Transverse colon (tissue), 4 donors: ENCODE measurements around the gene TECTA. TPM values are rescaled to one million over a fixed set of nuclear protein-coding genes. Genes with fewer than 3 reads are reported as not detected.

ENCODE experiments used
- DNase-seq: peaks from one replicate; pipeline ENCODE4 v3.0.0-alpha.2; 2019
- H3K27ac ChIP-seq, 4 donors: fragments of 200-600 bp; sonication (generic); 2 replicates each; pipeline ENCODE4 v1.5.1; 2016 to 2018; ENCODE audit warnings: inconsistent platforms in 4 of 4
- H3K27me3 ChIP-seq: fragments of 200-600 bp; sonication (generic); 2 replicates; pipeline ENCODE4 v1.5.1; 2017; ENCODE audit warnings: inconsistent platforms
- H3K36me3 ChIP-seq, 4 donors: fragments of 200-600 bp; sonication (generic); 2 replicates each; pipeline ENCODE4 v1.5.1; 2017 to 2019; ENCODE audit warnings: inconsistent platforms in 4 of 4
- H3K4me1 ChIP-seq, 4 donors: fragments of 200-600 bp; sonication (generic); 2 replicates each; pipeline ENCODE4 v1.5.1; 2017 to 2020; ENCODE audit warnings: inconsistent platforms in 4 of 4
- H3K4me3 ChIP-seq, 4 donors: fragments of 200-600 bp; sonication (generic); 1 replicate in 1 of 4; 2 replicates in 3 of 4; pipeline versions ENCODE4 v1.5.1 to v1.6.1; 2017 to 2019; ENCODE audit warnings: inconsistent platforms in 4 of 4
- H3K9me3 ChIP-seq, 2 donors: fragments of 200-600 bp; sonication (generic); 2 replicates each; pipeline ENCODE4 v1.5.1; 2017 to 2019; ENCODE audit warnings: inconsistent platforms in 2 of 2
- CTCF ChIP-seq, 5 experiments: fragments of 200-600 bp in 3 of 5; fragments of 450-650 bp in 2 of 5; sonication (generic) in 3 of 5; IDR thresholded peaks; 1 replicate in 2 of 5; 2 replicates in 3 of 5; pipeline ENCODE4 v1.5.1; 2016 to 2017; ENCODE audit warnings: antibody characterized with exemption in 5 of 5, inconsistent platforms in 3 of 5, mild to moderate bottlenecking in 2 of 5, moderate library complexity in 1 of 5
- EP300 ChIP-seq: sonication (generic); formaldehyde crosslinking; IDR thresholded peaks from one replicate; pipeline ENCODE4 v1.6.1; 2017; ENCODE audit warnings: antibody characterized with exemption, low read depth
- POLR2A ChIP-seq: fragments of 450-650 bp; IDR thresholded peaks from one replicate; pipeline ENCODE4 v1.6.1; 2016; ENCODE audit warnings: antibody characterized with exemption, mild to moderate bottlenecking, moderate library complexity
- POLR2AphosphoS5 ChIP-seq, 3 donors: sonication (generic); formaldehyde crosslinking; IDR thresholded peaks; one replicate each; pipeline ENCODE4 v1.6.1; 2016; ENCODE audit warnings: antibody characterized with exemption in 3 of 3
- WGBS, 2 donors: methylation state at CpG; one replicate each; pipeline ENCODE4 v1.1.5; 2018; ENCODE audit warnings: low coverage in 1 of 2; 5-methylcytosine and 5-hydroxymethylcytosine counted together
- in situ Hi-C, 4 donors: fragments of 200-750 bp; cut with MboI; loops; one replicate each; pipeline versions ENCODE4 v1.15.0 to v1.15.1; 2017; ENCODE audit warnings: low sequenced_read_pairs in 3 of 4, low pct_ligation_motif_present in 1 of 4, low pct_unique_long_range_greater_than_20kb in 1 of 4
- intact Hi-C: fragments of 100-400 bp; cut with DNase I; formaldehyde crosslinking; loops from one replicate; pipeline ENCODE4 v1.15.1; 2023; ENCODE audit warnings: low total_unique reads
- total RNA-seq, 4 donors: library from RNA; depleted of rRNA; stranded (reverse); fragments of >200 nt; gene quantifications; one replicate each; pipeline ENCODE4 v1.1.0, GENCODE V29; 2016

The TECTA gene
- total RNA-seq, 4 donors from 2014 or later: 0.20 to 1.1 (median 0.44) TPM

DNA sequence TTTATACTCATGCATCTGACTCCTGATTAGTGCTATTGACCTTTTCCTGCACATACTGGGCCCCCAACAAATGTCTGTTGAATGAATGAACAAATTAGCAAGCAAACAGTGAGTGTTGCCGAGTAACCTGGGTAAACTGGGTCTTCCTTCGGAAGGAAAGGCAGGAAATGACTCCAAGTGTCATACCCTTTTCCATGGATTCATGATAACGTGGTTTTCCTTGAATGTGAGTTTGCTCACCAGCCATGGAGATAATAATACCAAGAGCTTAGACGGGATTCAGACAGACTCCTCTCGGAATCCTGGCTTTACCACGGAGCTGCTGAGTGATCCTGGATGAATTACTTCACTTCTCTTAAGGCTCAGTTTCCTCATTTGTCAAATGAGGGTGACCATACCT lies 16.7 kb downstream of the TECTA start:
- no peak overlapping the region for H3K27ac ChIP-seq
- no peaks in the 10 kb centered on the region for H3K36me3 ChIP-seq
- no peak for TF ChIP-seq POLR2AphosphoS5 (IDR thresholded peaks at IDR 0.05)
- no peak for TF ChIP-seq CTCF (IDR thresholded peaks at IDR 0.05)
- no peak for TF ChIP-seq EP300
- no peak for TF ChIP-seq POLR2A
- no peak overlapping the region for H3K4me3 ChIP-seq
- H3K4me1 ChIP-seq: no peaks in the 10 kb centered on the region
- intact Hi-C loops: no loop called here
- DNase-seq: no peak
- H3K27me3 ChIP-seq: no peaks in the 10 kb centered on the region
- WGBS, 2 donors: 46 to 74% methylated on average over 4 to 6 of the region's 6 CpGs
- in situ Hi-C loops: loop anchor here in 2 of 4 donors (25.0 kb wide), 2 partner anchors 180 to 605 kb away; partner anchors contain the start of gene GRIK4 (in 1 of the 2)
- peaks cover 0 to 5% of the 10 kb centered on the region in 2 donors for H3K9me3 ChIP-seq

DNA sequence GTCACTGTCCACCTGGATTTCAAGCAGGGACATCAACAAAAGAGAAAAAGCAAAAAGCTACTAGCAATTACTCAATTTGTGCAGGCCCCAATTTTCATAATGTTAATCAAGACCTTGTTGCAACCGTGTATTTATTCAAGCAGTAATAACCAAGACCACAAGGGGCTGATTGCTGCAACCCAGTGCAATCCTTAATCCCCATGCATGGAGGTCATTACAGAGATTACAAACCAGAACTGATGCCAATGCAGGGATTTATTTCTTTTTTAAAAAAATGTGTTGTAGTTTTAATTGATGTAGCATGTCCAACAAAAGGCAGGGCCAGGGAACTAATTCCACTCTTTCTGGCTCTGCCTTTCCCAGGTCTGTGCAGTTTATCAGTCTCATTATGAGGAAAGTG lies 18.4 kb downstream of the TECTA start:
- TF ChIP-seq EP300 (no peak), POLR2AphosphoS5 (IDR thresholded peaks at IDR 0.05) (no peak), CTCF (IDR thresholded peaks at IDR 0.05) (no peak), POLR2A (no peak)
- H3K4me3 ChIP-seq: no peak overlapping the region
- no peak overlapping the region for H3K27ac ChIP-seq
- in situ Hi-C loops: loop anchor here in 2 of 4 donors (25.0 kb wide), 2 partner anchors 182 to 607 kb away; partner anchors contain the start of gene GRIK4 (in 1 of the 2)
- H3K9me3 ChIP-seq: peaks cover 0 to 5% of the 10 kb centered on the region in 2 donors
- no peak for DNase-seq
- intact Hi-C loops: no loop called here
- 40 to 68% methylated on average over 1 of the region's 1 CpG for WGBS, 2 donors
- H3K36me3 ChIP-seq: no peaks in the 10 kb centered on the region
- H3K4me1 ChIP-seq: no peaks in the 10 kb centered on the region
- no peaks in the 10 kb centered on the region for H3K27me3 ChIP-seq

DNA sequence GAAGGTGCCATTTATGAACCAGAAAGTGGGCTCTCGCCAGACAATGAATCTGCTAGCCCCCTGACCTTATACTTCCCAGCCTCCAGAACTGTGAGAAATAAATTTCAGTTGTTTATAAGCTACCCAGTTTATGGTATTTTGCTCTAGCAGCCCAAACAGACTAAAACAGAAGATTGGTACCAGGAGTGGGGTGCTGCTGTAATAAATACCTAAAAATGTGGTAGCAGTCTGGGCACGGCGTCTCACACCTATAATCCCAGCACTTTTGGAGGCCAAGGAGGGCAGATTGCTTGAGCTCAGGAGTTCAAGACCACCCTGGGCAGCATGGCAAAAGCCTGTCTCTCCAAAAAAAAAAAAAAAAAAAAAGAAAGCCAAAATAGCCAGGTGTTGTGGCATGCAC lies 21.3 kb downstream of the TECTA start:
- H3K4me1 ChIP-seq: no peaks in the 10 kb centered on the region
- TF ChIP-seq POLR2A (no peak), CTCF (IDR thresholded peaks at IDR 0.05) (no peak), POLR2AphosphoS5 (IDR thresholded peaks at IDR 0.05) (no peak), EP300 (no peak)
- in situ Hi-C loops: loop anchor here in 2 of 4 donors (25.0 kb wide), 2 partner anchors 185 to 610 kb away; partner anchors contain the start of gene GRIK4 (in 1 of the 2)
- H3K4me3 ChIP-seq: no peak overlapping the region
- no peak overlapping the region for H3K27ac ChIP-seq
- intact Hi-C loops: no loop called here
- DNase-seq: no peak
- H3K27me3 ChIP-seq: no peaks in the 10 kb centered on the region
- H3K9me3 ChIP-seq: peaks cover 0 to 5% of the 10 kb centered on the region in 2 donors
- WGBS, 2 donors: 91 to 100% methylated on average over 2 to 3 of the region's 3 CpGs
- H3K36me3 ChIP-seq: no peaks in the 10 kb centered on the region

GRCh38 chr11:121123496-121124069 lies 22.5 kb downstream of the TECTA start:
- no peaks in the 10 kb centered on the region for H3K27me3 ChIP-seq
- H3K4me1 ChIP-seq: no peaks in the 10 kb centered on the region
- H3K27ac ChIP-seq: no peak overlapping the region
- H3K36me3 ChIP-seq: no peaks in the 10 kb centered on the region
- 79% methylated on average over 6 of the region's 6 CpGs; no CpG with 5 or more reads in 1 of the 2 donors for WGBS, 2 donors
- in situ Hi-C loops: loop anchor here in 2 of 4 donors (25.0 kb wide), 2 partner anchors 186 to 611 kb away; partner anchors contain the start of gene GRIK4 (in 1 of the 2)
- no peak for DNase-seq
- no peak for TF ChIP-seq POLR2AphosphoS5 (IDR thresholded peaks at IDR 0.05)
- TF ChIP-seq CTCF (IDR thresholded peaks at IDR 0.05): no peak
- TF ChIP-seq POLR2A: no peak
- no peak for TF ChIP-seq EP300
- H3K9me3 ChIP-seq: peaks cover 0 to 5% of the 10 kb centered on the region in 2 donors
- H3K4me3 ChIP-seq: no peak overlapping the region
- intact Hi-C loops: no loop called here
